Measurements from ENCODE around the gene HMX3. TPM values are rescaled to one million over a fixed set of nuclear protein-coding genes. Genes with fewer than 3 reads are reported as not detected.
A peak's percentile ranks its signal among the peaks of the same experiment; 100 is the strongest.

Gene HMX3
- total RNA-seq, 1 donor from 2014 or later, result not detected

DNA sequence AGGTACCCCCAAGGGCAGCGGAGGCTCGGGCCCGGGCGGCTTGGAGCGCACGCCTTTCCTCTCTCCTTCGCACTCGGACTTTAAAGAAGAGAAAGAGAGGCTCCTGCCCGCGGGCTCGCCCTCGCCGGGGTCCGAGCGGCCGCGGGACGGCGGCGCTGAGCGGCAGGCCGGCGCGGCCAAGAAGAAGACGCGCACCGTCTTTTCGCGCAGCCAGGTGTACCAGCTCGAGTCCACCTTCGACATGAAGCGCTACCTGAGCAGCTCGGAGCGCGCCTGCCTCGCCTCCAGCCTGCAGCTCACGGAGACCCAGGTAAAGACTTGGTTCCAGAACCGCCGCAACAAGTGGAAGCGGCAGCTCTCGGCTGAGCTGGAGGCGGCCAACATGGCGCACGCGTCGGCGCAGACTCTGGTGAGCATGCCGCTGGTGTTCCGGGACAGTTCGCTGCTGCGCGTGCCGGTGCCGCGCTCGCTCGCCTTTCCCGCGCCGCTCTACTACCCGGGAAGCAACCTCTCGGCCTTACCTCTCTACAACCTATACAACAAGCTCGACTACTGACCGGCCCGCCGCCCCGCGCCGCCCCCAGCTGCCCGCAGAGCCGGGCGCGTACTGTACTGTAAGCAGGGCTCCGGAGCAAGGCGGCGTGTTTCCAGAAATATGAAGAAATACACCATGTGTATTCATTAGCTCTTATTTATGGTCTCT lies 13.9 kb downstream of the HMX3 start:
- Mint-ChIP-seq H3K36me3 (ENCODE audit: insufficient read depth) (no peaks in the 10 kb centered on the region), H3K9me3 (ENCODE audit: low read depth) (no peaks in the 10 kb centered on the region), H3K4me3 (ENCODE audit: low read depth) (peak overlapping the region; percentile 59), H3K27me3 (peaks cover 74% of the 10 kb centered on the region), H3K4me1 (ENCODE audit: low read depth) (peaks cover 17% of the 10 kb centered on the region), H3K27ac (no peak overlapping the region)
- TF ChIP-seq, protein P1, sequence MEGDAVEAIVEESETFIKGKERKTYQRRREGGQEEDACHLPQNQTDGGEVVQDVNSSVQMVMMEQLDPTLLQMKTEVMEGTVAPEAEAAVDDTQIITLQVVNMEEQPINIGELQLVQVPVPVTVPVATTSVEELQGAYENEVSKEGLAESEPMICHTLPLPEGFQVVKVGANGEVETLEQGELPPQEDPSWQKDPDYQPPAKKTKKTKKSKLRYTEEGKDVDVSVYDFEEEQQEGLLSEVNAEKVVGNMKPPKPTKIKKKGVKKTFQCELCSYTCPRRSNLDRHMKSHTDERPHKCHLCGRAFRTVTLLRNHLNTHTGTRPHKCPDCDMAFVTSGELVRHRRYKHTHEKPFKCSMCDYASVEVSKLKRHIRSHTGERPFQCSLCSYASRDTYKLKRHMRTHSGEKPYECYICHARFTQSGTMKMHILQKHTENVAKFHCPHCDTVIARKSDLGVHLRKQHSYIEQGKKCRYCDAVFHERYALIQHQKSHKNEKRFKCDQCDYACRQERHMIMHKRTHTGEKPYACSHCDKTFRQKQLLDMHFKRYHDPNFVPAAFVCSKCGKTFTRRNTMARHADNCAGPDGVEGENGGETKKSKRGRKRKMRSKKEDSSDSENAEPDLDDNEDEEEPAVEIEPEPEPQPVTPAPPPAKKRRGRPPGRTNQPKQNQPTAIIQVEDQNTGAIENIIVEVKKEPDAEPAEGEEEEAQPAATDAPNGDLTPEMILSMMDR (IDR thresholded peaks at IDR 0.05; ENCODE audit: unreplicated experiment), result no peak
- DNase-seq (ENCODE audit: low spot score, unreplicated experiment), result peak; percentile 23

DNA sequence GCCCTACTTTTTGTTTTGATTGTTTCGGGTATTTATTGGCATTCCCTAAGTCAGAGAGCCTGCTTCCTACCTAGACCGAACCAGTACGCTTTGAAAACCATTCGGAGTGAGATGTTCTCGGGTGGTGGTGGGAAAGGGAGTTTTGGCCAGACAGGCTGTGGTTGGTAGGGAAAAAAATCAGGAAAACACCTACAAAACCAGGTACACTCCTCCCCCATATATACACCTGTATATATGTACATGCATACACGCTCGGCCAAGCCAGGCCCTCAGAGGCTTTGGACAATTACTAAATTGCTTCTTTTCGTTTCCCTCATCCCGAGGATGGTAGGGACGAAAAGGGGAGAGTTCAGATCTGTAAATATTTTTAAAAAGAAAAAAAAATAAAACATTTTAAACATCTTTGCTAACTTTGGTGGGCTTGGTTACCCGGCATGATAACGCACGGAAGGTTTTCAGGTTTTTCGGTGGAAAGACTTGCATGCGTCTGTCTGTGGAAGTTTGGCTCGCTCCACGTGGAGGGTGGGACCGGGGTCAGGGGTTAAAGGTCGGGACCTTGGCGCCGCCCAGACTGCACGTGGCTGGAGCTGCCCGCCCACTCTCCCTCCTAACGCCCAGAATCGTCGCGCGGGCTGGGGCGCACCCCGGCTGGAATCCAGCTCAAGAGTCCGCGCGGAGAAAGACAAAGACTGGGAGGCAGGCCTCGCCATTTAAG lies 14.7 kb downstream of the HMX3 start:
- no peak for DNase-seq (ENCODE audit: low spot score, unreplicated experiment)
- Mint-ChIP-seq H3K27me3 (peaks cover 66% of the 10 kb centered on the region), H3K36me3 (ENCODE audit: insufficient read depth) (no peaks in the 10 kb centered on the region), H3K9me3 (ENCODE audit: low read depth) (no peaks in the 10 kb centered on the region), H3K4me3 (ENCODE audit: low read depth) (peak overlapping the region; percentile 59), H3K4me1 (ENCODE audit: low read depth) (peaks cover 21% of the 10 kb centered on the region), H3K27ac (no peak overlapping the region)
- TF ChIP-seq, protein P1 (IDR thresholded peaks at IDR 0.05; ENCODE audit: unreplicated experiment), result no peak

DNA sequence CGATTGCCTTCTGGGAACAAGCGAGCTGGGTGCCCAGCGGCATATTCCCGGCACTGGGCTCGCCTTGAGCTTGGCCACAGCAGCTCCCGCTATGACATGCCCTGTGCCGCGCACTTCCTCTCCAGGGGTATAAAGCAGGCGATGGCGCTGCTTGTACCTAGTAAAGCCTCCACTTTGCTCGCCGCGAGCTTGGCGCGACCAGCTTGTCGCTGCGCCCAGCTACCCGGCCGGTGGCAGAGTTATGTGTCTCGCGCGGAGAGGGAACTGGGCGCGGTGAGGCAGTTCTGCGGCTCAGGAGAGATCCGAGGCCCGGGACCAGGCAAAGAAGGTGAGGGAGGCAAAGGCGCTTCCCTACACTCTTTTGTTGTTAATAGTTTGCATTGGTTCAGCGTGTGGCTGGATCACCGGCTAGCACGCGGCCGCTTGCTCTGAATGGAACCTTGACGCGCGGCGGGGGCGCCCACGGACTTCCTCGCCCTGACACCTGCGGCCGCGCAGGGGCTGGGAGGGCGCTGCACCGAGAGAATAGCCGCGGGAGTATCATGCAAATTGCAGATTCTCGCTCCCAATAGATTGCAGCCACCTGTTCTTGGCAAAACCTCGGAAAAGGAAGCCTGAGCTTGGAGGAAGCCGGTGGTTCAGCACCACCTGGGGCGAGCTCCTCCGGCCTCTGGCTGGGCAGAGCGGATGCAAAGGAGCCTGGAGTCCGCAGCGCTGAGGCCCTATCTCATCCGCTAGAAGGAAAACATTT lies 15.4 kb downstream of the HMX3 start:
- TF ChIP-seq, protein P1 (IDR thresholded peaks at IDR 0.05; ENCODE audit: unreplicated experiment), result no peak
- Mint-ChIP-seq H3K9me3 (ENCODE audit: low read depth) (no peaks in the 10 kb centered on the region), H3K4me3 (ENCODE audit: low read depth) (no peak overlapping the region), H3K27ac (no peak overlapping the region), H3K27me3 (peaks cover 60% of the 10 kb centered on the region), H3K36me3 (ENCODE audit: insufficient read depth) (peaks cover 2% of the 10 kb centered on the region), H3K4me1 (ENCODE audit: low read depth) (peaks cover 23% of the 10 kb centered on the region)
- DNase-seq (ENCODE audit: low spot score, unreplicated experiment), result no peak

DNA sequence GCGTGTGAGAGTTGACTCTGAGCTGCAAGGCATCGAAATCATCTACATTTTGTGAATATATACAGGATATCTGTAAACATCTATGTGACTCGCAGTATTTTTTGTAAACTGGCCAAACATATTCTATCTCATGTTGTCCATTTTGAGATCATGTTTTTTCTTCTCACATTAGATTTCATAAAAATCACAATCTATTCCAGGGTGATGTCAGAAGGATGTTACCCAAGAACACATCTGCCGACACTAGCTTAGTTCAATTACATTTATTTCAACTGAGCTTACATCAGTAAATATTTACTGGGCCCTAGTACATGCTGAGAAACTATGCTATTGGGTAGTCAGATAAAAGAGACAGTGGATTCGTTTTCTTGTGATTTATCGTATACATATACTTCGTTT lies 16.0 kb downstream of the HMX3 start:
- DNase-seq (ENCODE audit: low spot score, unreplicated experiment), result no peak
- TF ChIP-seq, protein P1 (IDR thresholded peaks at IDR 0.05; ENCODE audit: unreplicated experiment), result no peak
- Mint-ChIP-seq H3K4me1 (ENCODE audit: low read depth) (peaks cover 23% of the 10 kb centered on the region), H3K36me3 (ENCODE audit: insufficient read depth) (peaks cover 4% of the 10 kb centered on the region), H3K27ac (no peak overlapping the region), H3K9me3 (ENCODE audit: low read depth) (no peaks in the 10 kb centered on the region), H3K4me3 (ENCODE audit: low read depth) (no peak overlapping the region), H3K27me3 (peaks cover 56% of the 10 kb centered on the region)

DNA sequence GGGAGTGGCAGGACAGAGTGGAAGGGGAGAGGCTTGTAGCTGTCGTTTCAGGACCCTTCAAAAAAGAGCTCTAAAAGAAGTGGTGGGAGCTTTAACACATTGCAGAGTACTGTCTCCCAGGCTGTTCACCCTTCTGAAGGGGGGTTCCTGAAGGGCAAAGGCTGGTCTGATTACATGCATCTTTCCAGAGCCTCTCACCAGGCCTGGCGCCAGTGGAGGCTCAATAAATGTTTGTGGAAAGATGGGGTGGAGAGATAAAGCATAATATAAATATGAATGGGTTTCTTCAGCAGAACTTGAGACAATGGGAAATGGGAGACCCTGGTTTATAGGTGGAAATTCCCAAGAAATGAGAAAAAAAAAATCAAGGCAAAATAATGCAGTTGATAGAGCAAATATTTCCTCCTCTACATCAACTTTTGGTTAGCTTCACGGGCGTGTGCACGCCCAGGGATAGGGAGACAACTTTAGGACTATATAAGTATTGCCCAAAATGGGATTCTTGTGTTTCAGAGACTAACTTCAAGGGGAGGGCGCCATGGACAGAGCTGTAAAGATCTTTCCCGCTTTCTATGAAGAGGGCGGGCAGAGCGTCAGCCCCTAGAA lies 17.8 kb downstream of the HMX3 start:
- Mint-ChIP-seq H3K27me3 (peaks cover 49% of the 10 kb centered on the region), H3K36me3 (ENCODE audit: insufficient read depth) (peaks cover 13% of the 10 kb centered on the region), H3K27ac (peak overlapping the region; percentile 98), H3K4me1 (ENCODE audit: low read depth) (peaks cover 23% of the 10 kb centered on the region), H3K4me3 (ENCODE audit: low read depth) (peak overlapping the region; percentile 100), H3K9me3 (ENCODE audit: low read depth) (no peaks in the 10 kb centered on the region)
- TF ChIP-seq, protein P1 (IDR thresholded peaks at IDR 0.05; ENCODE audit: unreplicated experiment), result no peak
- no peak for DNase-seq (ENCODE audit: low spot score, unreplicated experiment)

All from progenitor cell of endocrine pancreas (in vitro differentiated cells).